H9 (cell line): Measurements from ENCODE around the gene FAM13A. TPM values are rescaled to one million over a fixed set of nuclear protein-coding genes. Genes with fewer than 3 reads are reported as not detected.

Experiments used
- DNase-seq: peaks from one replicate; pipeline ENCODE4 v3.0.0-alpha.2; 2017
- H2AFZ ChIP-seq: one replicate; pipeline ENCODE4 v1.6.1; 2013; ENCODE audit warnings: mild to moderate bottlenecking, low read length, control low read depth, moderate library complexity
- H2AK5ac ChIP-seq: 2 replicates; pipeline ENCODE4 v1.6.1; 2013; ENCODE audit warnings: low read length, control low read depth, mixed read lengths; ENCODE audit not compliant: insufficient read length
- H2BK120ac ChIP-seq: one replicate; pipeline ENCODE4 v1.6.1; 2013; ENCODE audit warnings: low read depth, mild to moderate bottlenecking, low read length, control low read depth, inconsistent platforms; ENCODE audit not compliant: poor library complexity, severe bottlenecking
- H2BK12ac ChIP-seq: 2 replicates; pipeline ENCODE4 v1.6.1; 2013; ENCODE audit warnings: low read length, control low read depth, mixed read lengths, low read depth; ENCODE audit not compliant: insufficient read length
- H2BK15ac ChIP-seq: 2 replicates; pipeline ENCODE4 v1.6.1; 2013; ENCODE audit warnings: low read depth, low read length, control low read depth
- H2BK20ac ChIP-seq: one replicate; pipeline ENCODE4 v1.6.1; 2013; ENCODE audit warnings: low read depth, mild to moderate bottlenecking, low read length, control low read depth, inconsistent platforms; ENCODE audit not compliant: poor library complexity, severe bottlenecking
- H2BK5ac ChIP-seq: 2 replicates; pipeline ENCODE4 v1.6.1; 2013; ENCODE audit warnings: low read length, control low read depth, mixed read lengths; ENCODE audit not compliant: insufficient read length
- H3K14ac ChIP-seq: 2 replicates; pipeline ENCODE4 v1.6.1; 2013; ENCODE audit warnings: low read length, control low read depth; ENCODE audit not compliant: insufficient read depth
- H3K18ac ChIP-seq: 2 replicates; pipeline ENCODE4 v1.6.1; 2013; ENCODE audit warnings: low read depth, mild to moderate bottlenecking, mixed read lengths, low read length, control low read depth; ENCODE audit not compliant: insufficient read length
- H3K23ac ChIP-seq: 2 replicates; pipeline ENCODE4 v1.6.1; 2013; ENCODE audit warnings: low read length, control low read depth, mixed read lengths, low read depth; ENCODE audit not compliant: insufficient read length
- H3K23me2 ChIP-seq: 2 replicates; pipeline ENCODE4 v1.6.1; 2013; ENCODE audit warnings: low read depth, mild to moderate bottlenecking, mixed read lengths, low read length, control low read depth; ENCODE audit not compliant: insufficient read length, poor library complexity, severe bottlenecking
- H3K27ac ChIP-seq: 2 replicates; pipeline ENCODE4 v1.5.1; 2013; ENCODE audit warnings: low read length, control low read depth, mixed read lengths, low read depth; ENCODE audit not compliant: insufficient read length
- H3K27me3 ChIP-seq: 2 replicates; pipeline ENCODE4 v1.6.1; 2013; ENCODE audit warnings: low read length, control low read depth, inconsistent platforms; ENCODE audit not compliant: insufficient read depth
- H3K4ac ChIP-seq: 2 replicates; pipeline ENCODE4 v1.6.1; 2013; ENCODE audit warnings: low read depth, mild to moderate bottlenecking, control low read depth, inconsistent platforms, low read length, moderate library complexity
- H3K4me1 ChIP-seq: 2 replicates; pipeline ENCODE4 v1.6.1; 2013; ENCODE audit warnings: low read length, control low read depth, inconsistent platforms; ENCODE audit not compliant: insufficient read depth
- H3K4me2 ChIP-seq: 2 replicates; pipeline ENCODE4 v1.6.1; 2013; ENCODE audit warnings: low read length, control low read depth, mixed read lengths; ENCODE audit not compliant: insufficient read length, insufficient read depth
- H3K56ac ChIP-seq: 2 replicates; pipeline ENCODE4 v1.6.1; 2013; ENCODE audit warnings: low read depth, mild to moderate bottlenecking, mixed read lengths, low read length, control low read depth; ENCODE audit not compliant: insufficient read length
- H3K79me1 ChIP-seq: 2 replicates; pipeline ENCODE4 v1.6.1; 2013; ENCODE audit warnings: low read depth, mild to moderate bottlenecking, moderate library complexity, low read length, control low read depth, inconsistent platforms; ENCODE audit not compliant: insufficient read depth, poor library complexity, severe bottlenecking
- H3K79me2 ChIP-seq: 2 replicates; pipeline ENCODE4 v1.6.1; 2013; ENCODE audit warnings: low read length, control low read depth, inconsistent platforms; ENCODE audit not compliant: insufficient read depth
- H3K9ac ChIP-seq: 2 replicates; pipeline ENCODE4 v1.6.1; 2013; ENCODE audit warnings: low read length, control low read depth, mixed read lengths; ENCODE audit not compliant: insufficient read length; ENCODE audit errors: extremely low read depth
- H3K9me3 ChIP-seq: one replicate; pipeline ENCODE4 v1.6.1; 2013; ENCODE audit warnings: low read depth, low read length, inconsistent platforms; ENCODE audit not compliant: control insufficient read depth
- H3T11ph ChIP-seq: one replicate; pipeline ENCODE4 v1.6.1; 2013; ENCODE audit warnings: mild to moderate bottlenecking, low read length, control low read depth, inconsistent platforms
- H4K20me1 ChIP-seq: one replicate; pipeline ENCODE4 v1.6.1; 2013; ENCODE audit not compliant: control insufficient read depth, insufficient read length, insufficient read depth
- H4K5ac ChIP-seq: 2 replicates; pipeline ENCODE4 v1.6.1; 2013; ENCODE audit warnings: low read depth, mild to moderate bottlenecking, mixed read lengths, low read length, control low read depth; ENCODE audit not compliant: insufficient read length
- H4K8ac ChIP-seq: replicated peaks from 2 replicates; pipeline ENCODE4 v1.6.1; 2013; ENCODE audit warnings: low read length, control low read depth, mixed read lengths, low read depth; ENCODE audit not compliant: insufficient read length
- H4K91ac ChIP-seq: 2 replicates; pipeline ENCODE4 v1.6.1; 2013; ENCODE audit warnings: low read depth, mild to moderate bottlenecking, moderate library complexity, mixed read lengths, low read length, control low read depth; ENCODE audit not compliant: insufficient read length
- H3K27ac Mint-ChIP-seq, 3 experiments: 2 replicates in 2 of 3; 3 replicates in 1 of 3; pipeline ENCODE4 v1.8.0; 2020 to 2021; ENCODE audit warnings: mixed read lengths in 3 of 3, mild to moderate bottlenecking in 1 of 3, moderate library complexity in 1 of 3
- H3K27me3 Mint-ChIP-seq: 2 replicates; pipeline ENCODE4 v1.8.0; 2021; ENCODE audit warnings: low read depth, mild to moderate bottlenecking, moderate library complexity, mixed read lengths
- H3K36me3 Mint-ChIP-seq, 3 experiments: 2 replicates in 2 of 3; 3 replicates in 1 of 3; pipeline ENCODE4 v1.8.0; 2020 to 2021; ENCODE audit warnings: low read depth in 3 of 3, mixed read lengths in 3 of 3; ENCODE audit not compliant: insufficient read depth in 1 of 3
- H3K4me1 Mint-ChIP-seq, 2 experiments: 2 replicates each; pipeline ENCODE4 v1.8.0; 2020; ENCODE audit warnings: mixed read lengths in 2 of 2
- H3K4me3 Mint-ChIP-seq, 2 experiments: 2 replicates in 1 of 2; 3 replicates in 1 of 2; pipeline ENCODE4 v1.8.0; 2020 to 2021; ENCODE audit warnings: mild to moderate bottlenecking in 2 of 2, mixed read lengths in 2 of 2, moderate library complexity in 1 of 2
- H3K9me3 Mint-ChIP-seq, 2 experiments: 2 replicates in 1 of 2; 3 replicates in 1 of 2; pipeline ENCODE4 v1.8.0; 2020; ENCODE audit warnings: mild to moderate bottlenecking in 2 of 2, mixed read lengths in 2 of 2, moderate library complexity in 1 of 2
- CTCF ChIP-seq: fragments of 200-600 bp; sonication (generic); conservative IDR thresholded peaks from 3 replicates; pipeline ENCODE4 v1.8.0; 2021; ENCODE audit warnings: antibody characterized with exemption, mild to moderate bottlenecking
- WGBS: extraction: QIAGEN DNeasy Blood & Tissue Kit; methylation state at CpG from one replicate; pipeline ENCODE4 v1.1.7; 2013; ENCODE audit warnings: missing lambda C conversion rate, low lambda C conversion rate, mixed read lengths; ENCODE audit not compliant: insufficient read length; ENCODE audit errors: extremely low coverage; 5-methylcytosine and 5-hydroxymethylcytosine counted together
- total RNA-seq: library from RNA; stranded (reverse); gene quantifications from 2 replicates; pipeline ENCODE4 v1.2.1, GENCODE V29; 2021

FAM13A gene
- total RNA-seq, 1 experiment from 2014 or later, result 12.7 TPM

- H3T11ph ChIP-seq, result no peak overlapping the region
- no peak overlapping the region for H2BK120ac ChIP-seq
- H3K18ac ChIP-seq, result no peak overlapping the region
- H2BK12ac ChIP-seq, result no peak overlapping the region
- H3K79me1 ChIP-seq, result no peaks in the 10 kb centered on the region
- no peaks in the 10 kb centered on the region for H3K9me3 ChIP-seq
- no peaks in the 10 kb centered on the region for H3K79me2 ChIP-seq
- no peak overlapping the region for H2AFZ ChIP-seq
- no peak overlapping the region for H4K5ac ChIP-seq
- no peaks in the 10 kb centered on the region for H3K23me2 ChIP-seq
- H3K4ac ChIP-seq, result no peak overlapping the region
- H2AK5ac ChIP-seq, result no peak overlapping the region
- Mint-ChIP-seq H3K27me3 (no peaks in the 10 kb centered on the region), H3K4me1 (no peaks in the 10 kb centered on the region), H3K4me3 (no peak overlapping the region), H3K9me3 (no peaks in the 10 kb centered on the region), H3K36me3 (peaks cover 4 to 7% (median 6%) of the 10 kb centered on the region in 3 experiments; a peak in 6 of 7 replicates), H3K27ac (no peak overlapping the region)
- no CpG with 5 or more reads among the region's 2 CpGs for WGBS
- no peak overlapping the region for H3K4me2 ChIP-seq
- no peak for DNase-seq
- H2BK5ac ChIP-seq, result no peak overlapping the region
- no peak overlapping the region for H3K9ac ChIP-seq
- H3K23ac ChIP-seq, result no peak overlapping the region
- H2BK20ac ChIP-seq, result no peak overlapping the region
- no peak overlapping the region for H3K56ac ChIP-seq
- H3K14ac ChIP-seq, result no peak overlapping the region
- no peaks in the 10 kb centered on the region for H4K20me1 ChIP-seq
- no peak overlapping the region for H3K27ac ChIP-seq
- no peaks in the 10 kb centered on the region for H3K27me3 ChIP-seq
- H3K4me1 ChIP-seq, result no peaks in the 10 kb centered on the region
- H4K91ac ChIP-seq, result no peak overlapping the region
- no peak overlapping the region for H4K8ac ChIP-seq
- TF ChIP-seq CTCF, result no peak
- no peak overlapping the region for H2BK15ac ChIP-seq
Observed at GRCh38 chr4:88910101-88910500, 146.9 kb downstream of the FAM13A start.
